Smooth muscle cell of trachea (primary cell): ENCODE data around the gene LRRC4B. TPM values are rescaled to one million over a fixed set of nuclear protein-coding genes. Genes with fewer than 3 reads are reported as not detected.

ENCODE experiments used
- total RNA-seq: library from RNA; depleted of rRNA; stranded (reverse); fragments of >200 nt; gene quantifications from 2 replicates; pipeline ENCODE4 v1.2.1, GENCODE V29; 2014

Gene LRRC4B
- total RNA-seq, result under 0.01 and 2.0 TPM in 2 replicates

GRCh38 chr19:50567882-50568727 is at the start of gene LRRC4B:
Gene LRRC4B (minus strand): TSS chr19:50568435. CDS start chr19:50548838, 19,597 bp downstream.

GRCh38 chr19:50513746-50514345 is 54.4 kb downstream of the LRRC4B start, which contains the start of gene ASPDH:
Gene ASPDH (minus strand): TSS chr19:50513913. CDS start chr19:50513823, 90 bp downstream.

GRCh38 chr19:50511069-50511822 is 57.0 kb downstream of the LRRC4B start, which contains the start of gene JOSD2:
Gene JOSD2 (minus strand): TSS chr19:50511191. CDS start chr19:50510431, 760 bp downstream.

GRCh38 chr19:50476224-50476906 is 91.9 kb downstream of the LRRC4B start, which contains the start of the genes EMC10 and GARIN5A:
Gene EMC10 (plus strand): TSS chr19:50476507. CDS start chr19:50476545, 38 bp downstream.
Gene GARIN5A (minus strand): TSS chr19:50476848. CDS start chr19:50476388, 460 bp downstream.

Other genes starting within 250 kb of the LRRC4B start
- gene KCNC3, start 239.1 kb downstream of the LRRC4B start, total RNA-seq, result not detected in 2 replicates
- gene NAPSA, start 202.8 kb downstream of the LRRC4B start, total RNA-seq, result 0.29 and 0.50 TPM in 2 replicates
- 60.5 and 120 TPM in 2 replicates for gene NR1H2, start 192.0 kb downstream of the LRRC4B start, total RNA-seq
- gene POLD1, start 184.1 kb downstream of the LRRC4B start, total RNA-seq, result 18.5 and 45.8 TPM in 2 replicates
- gene SPIB, start 149.5 kb downstream of the LRRC4B start, total RNA-seq, result 3.0 TPM in 1 of 2 replicates, not detected in the other
- gene MYBPC2, start 135.5 kb downstream of the LRRC4B start, total RNA-seq, result not detected in 2 replicates
- 38.0 and 58.7 TPM in 2 replicates for gene EMC10, start 91.9 kb downstream of the LRRC4B start, total RNA-seq
- 0.15 and 0.33 TPM in 2 replicates for gene GARIN5A, start 91.6 kb downstream of the LRRC4B start, total RNA-seq
- gene JOSD2, start 57.2 kb downstream of the LRRC4B start, total RNA-seq, result 42.2 and 49.1 TPM in 2 replicates
- not detected in 2 replicates for gene ASPDH, start 54.5 kb downstream of the LRRC4B start, total RNA-seq
- gene SYT3, start 71.4 kb upstream of the LRRC4B start, total RNA-seq, result under 0.01 and 0.17 TPM in 2 replicates
- gene C19orf81, start 81.0 kb upstream of the LRRC4B start, total RNA-seq, result not detected in 2 replicates
- 7.3 and 8.6 TPM in 2 replicates for gene SHANK1, start 151.4 kb upstream of the LRRC4B start, total RNA-seq
- gene CLEC11A, start 154.9 kb upstream of the LRRC4B start, total RNA-seq, result 64.9 and 117 TPM in 2 replicates
- not detected in 2 replicates for gene GPR32, start 202.0 kb upstream of the LRRC4B start, total RNA-seq
- not detected in 2 replicates for gene ACP4, start 222.0 kb upstream of the LRRC4B start, total RNA-seq